ENCODE data around the gene CDC5L. TPM values are rescaled to one million over a fixed set of nuclear protein-coding genes. Genes with fewer than 3 reads are reported as not detected.

The CDC5L gene
- total RNA-seq, 1 experiment from 2014 or later = 23.8 TPM

DNA sequence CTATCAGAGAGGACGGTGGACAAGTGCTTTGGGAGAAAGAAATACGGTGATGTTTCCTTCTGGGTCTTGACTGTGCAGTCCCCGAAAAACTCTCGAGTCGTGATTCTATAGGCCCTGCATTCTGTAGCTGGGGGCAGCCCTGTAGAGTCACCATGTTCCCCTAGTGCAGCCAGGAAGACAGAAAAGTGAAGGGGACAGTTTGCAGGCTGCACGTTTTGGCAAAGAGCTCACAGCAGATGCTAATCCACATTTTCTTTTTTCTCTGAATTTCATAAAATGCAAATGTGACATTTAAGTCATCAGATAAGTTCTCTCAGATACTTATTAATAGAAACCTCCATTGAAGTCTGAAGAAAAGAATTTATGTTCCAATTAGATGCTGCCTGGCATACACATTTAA is 25.6 kb upstream of the CDC5L start:
- intact Hi-C loops (cut with micrococcal nuclease; ENCODE audit: unreplicated experiment) = no loop called here
- peaks cover 22% of the 10 kb centered on the region for H3K27me3 Mint-ChIP-seq (ENCODE audit: insufficient read depth, unreplicated experiment)
- Histone ChIP-seq H3K9me3 (no peaks in the 10 kb centered on the region), H3K4me3 (ENCODE audit: low read depth, low read length) (no peak overlapping the region), H3K27me3 (replicated peaks; ENCODE audit: control insufficient read depth, insufficient read depth, low read length) (no peaks in the 10 kb centered on the region), H3K4me1 (no peaks in the 10 kb centered on the region), H3K36me3 (ENCODE audit: control insufficient read depth, insufficient read depth, low read length) (no peaks in the 10 kb centered on the region)
- no peak for TF ChIP-seq CTCF (IDR thresholded peaks at IDR 0.05; ENCODE audit: insufficient read depth in 1 of 2, low read depth in 1 of 2, low read length in 1 of 2, severe bottlenecking in 1 of 2, unreplicated experiment in 1 of 2)
- BruUV-seq (replicated peaks) = no TSS peak
- CTCF ChIA-PET = no interaction called here
- no peaks in the 10 kb centered on the region for H3K4me1 Mint-ChIP-seq (ENCODE audit: low read depth, unreplicated experiment)
- H3K4me3 Mint-ChIP-seq (ENCODE audit: unreplicated experiment) = no peak overlapping the region
- H3K36me3 Mint-ChIP-seq (ENCODE audit: insufficient read depth, unreplicated experiment) = no peaks in the 10 kb centered on the region
- POLR2A ChIA-PET = no interaction called here
- no peak overlapping the region for H3K27ac Mint-ChIP-seq (ENCODE audit: unreplicated experiment)
- no peaks in the 10 kb centered on the region for H3K9me3 Mint-ChIP-seq (ENCODE audit: unreplicated experiment)
- no peak for DNase-seq

DNA sequence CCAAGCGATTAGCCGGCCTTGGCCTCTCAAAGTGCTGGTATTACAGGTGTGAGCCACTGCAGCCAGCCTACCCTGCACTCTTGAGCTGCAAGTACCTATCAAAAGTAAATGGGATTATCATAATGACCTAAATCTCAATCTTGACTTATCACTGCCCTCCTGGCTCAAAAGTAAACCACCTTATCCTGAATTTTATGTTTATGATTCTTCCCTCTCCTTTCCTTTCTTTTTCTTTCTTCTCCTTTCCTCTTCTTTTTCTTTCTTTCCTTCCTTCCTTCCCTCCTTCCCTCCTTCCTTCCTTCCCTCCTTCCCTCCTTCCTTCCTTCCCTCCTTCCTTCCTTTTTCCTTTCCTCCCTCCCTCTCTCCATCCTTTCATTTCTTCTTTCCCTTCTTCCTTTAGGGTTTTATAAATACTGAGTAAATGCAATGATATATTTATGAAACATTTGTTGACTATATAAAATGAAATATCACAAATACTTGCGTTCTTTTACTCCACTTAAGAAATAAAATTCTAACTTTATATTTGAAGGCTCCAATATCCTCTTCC is 24.1 kb upstream of the CDC5L start:
- POLR2A ChIA-PET = no interaction called here
- CTCF ChIA-PET = no interaction called here
- Histone ChIP-seq H3K9me3 (no peaks in the 10 kb centered on the region), H3K4me3 (ENCODE audit: low read depth, low read length) (no peak overlapping the region), H3K36me3 (ENCODE audit: control insufficient read depth, insufficient read depth, low read length) (no peaks in the 10 kb centered on the region), H3K4me1 (no peaks in the 10 kb centered on the region), H3K27me3 (replicated peaks; ENCODE audit: control insufficient read depth, insufficient read depth, low read length) (no peaks in the 10 kb centered on the region)
- no peaks in the 10 kb centered on the region for H3K9me3 Mint-ChIP-seq (ENCODE audit: unreplicated experiment)
- no peak for DNase-seq
- H3K27ac Mint-ChIP-seq (ENCODE audit: unreplicated experiment) = no peak overlapping the region
- intact Hi-C loops (cut with micrococcal nuclease; ENCODE audit: unreplicated experiment) = no loop called here
- H3K4me1 Mint-ChIP-seq (ENCODE audit: low read depth, unreplicated experiment) = no peaks in the 10 kb centered on the region
- H3K4me3 Mint-ChIP-seq (ENCODE audit: unreplicated experiment) = no peak overlapping the region
- H3K27me3 Mint-ChIP-seq (ENCODE audit: insufficient read depth, unreplicated experiment) = peaks cover 15% of the 10 kb centered on the region
- BruUV-seq (replicated peaks) = no TSS peak
- no peak for TF ChIP-seq CTCF (IDR thresholded peaks at IDR 0.05; ENCODE audit: insufficient read depth in 1 of 2, low read depth in 1 of 2, low read length in 1 of 2, severe bottlenecking in 1 of 2, unreplicated experiment in 1 of 2)
- no peaks in the 10 kb centered on the region for H3K36me3 Mint-ChIP-seq (ENCODE audit: insufficient read depth, unreplicated experiment)

DNA sequence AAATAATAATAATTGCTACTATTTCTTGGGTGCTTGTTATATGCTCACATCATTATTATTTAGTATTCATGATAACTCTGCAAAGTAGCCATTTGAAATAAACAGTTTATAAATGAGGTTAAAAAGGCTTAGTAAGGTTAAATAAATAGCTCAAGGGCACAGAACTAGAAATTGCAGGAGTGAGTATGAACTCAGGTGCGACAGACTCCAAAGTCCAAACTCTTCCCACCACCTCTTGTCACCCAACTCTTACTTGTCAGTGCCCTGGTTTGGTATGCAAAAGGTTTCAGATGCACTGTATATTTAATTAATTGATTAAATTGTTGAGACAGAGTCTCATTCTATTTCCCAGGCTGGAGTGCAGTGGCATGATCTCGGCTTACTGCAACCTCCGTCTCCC is 20.7 kb upstream of the CDC5L start:
- H3K27ac Mint-ChIP-seq (ENCODE audit: unreplicated experiment) = no peak overlapping the region
- no peak for TF ChIP-seq CTCF (IDR thresholded peaks at IDR 0.05; ENCODE audit: insufficient read depth in 1 of 2, low read depth in 1 of 2, low read length in 1 of 2, severe bottlenecking in 1 of 2, unreplicated experiment in 1 of 2)

More for the DNA sequence above, 20.7 kb upstream of the CDC5L start:
- Histone ChIP-seq H3K36me3 (ENCODE audit: control insufficient read depth, insufficient read depth, low read length) (no peaks in the 10 kb centered on the region), H3K4me3 (ENCODE audit: low read depth, low read length) (no peak overlapping the region), H3K4me1 (no peaks in the 10 kb centered on the region), H3K9me3 (no peaks in the 10 kb centered on the region), H3K27me3 (replicated peaks; ENCODE audit: control insufficient read depth, insufficient read depth, low read length) (no peaks in the 10 kb centered on the region)
- Mint-ChIP-seq H3K36me3 (ENCODE audit: insufficient read depth, unreplicated experiment) (no peaks in the 10 kb centered on the region), H3K27me3 (ENCODE audit: insufficient read depth, unreplicated experiment) (peaks cover 13% of the 10 kb centered on the region), H3K9me3 (ENCODE audit: unreplicated experiment) (no peaks in the 10 kb centered on the region), H3K4me3 (ENCODE audit: unreplicated experiment) (no peak overlapping the region), H3K4me1 (ENCODE audit: low read depth, unreplicated experiment) (no peaks in the 10 kb centered on the region)
- CTCF ChIA-PET = interaction anchor here (0.9 kb wide), 1 partner anchor 54 kb away, joined by 3 read pairs; the partner anchor contains the start of gene AARS2
- intact Hi-C loops (cut with micrococcal nuclease; ENCODE audit: unreplicated experiment) = no loop called here
- POLR2A ChIA-PET = no interaction called here
- BruUV-seq (replicated peaks) = no TSS peak
- no peak for DNase-seq
